Left ventricle myocardium superior (tissue), 1 donor: ENCODE results near the gene DPYD. TPM values are rescaled to one million over a fixed set of nuclear protein-coding genes. Genes with fewer than 3 reads are reported as not detected.
A peak's percentile ranks its signal among the peaks of the same experiment; 100 is the strongest.

Source experiments
- ATAC-seq: fragments of 200-7000 bp; cut with Tn5 transposase; one replicate; pipeline ENCODE4 v1.9.1; 2020; ENCODE audit warnings: mild to moderate bottlenecking, moderate library complexity
- DNase-seq: peaks from one replicate; pipeline ENCODE4 v3.0.0-alpha.2; 2020
- intact Hi-C: fragments of 100-400 bp; cut with micrococcal nuclease; formaldehyde crosslinking; loops from one replicate; pipeline ENCODE4 v1.11.0; 2022
- total RNA-seq: library from RNA; stranded (reverse); fragmentation: NEBNext Ultra II Directional; extraction: Animal tissue kit (Norgen Biotek cat#: 25700); gene quantifications from one replicate; pipeline ENCODE4 v1.2.1, GENCODE V29; 2021
- donor health status: DM: no; HTN: yes; CAD: no; lungs with severe emphysema.

DPYD gene
- total RNA-seq, 1 donor from 2014 or later: 11.6 TPM

- DNase-seq: no peak
- ATAC-seq: no peak
- intact Hi-C loops: no loop called here
These were observed 710.5 kb downstream of the DPYD start for GRCh38 chr1:97210307-97210706.

- ATAC-seq: no peak
- intact Hi-C loops: no loop called here
- no peak for DNase-seq
These were observed 711.4 kb downstream of the DPYD start for GRCh38 chr1:97209381-97209957.

GRCh38 chr1:97207868-97208267, 713.0 kb downstream of the DPYD start:
- ATAC-seq (no peak), DNase-seq (no peak)
- intact Hi-C loops: no loop called here

GRCh38 chr1:97204468-97204867, 716.4 kb downstream of the DPYD start:
- no peak for DNase-seq
- intact Hi-C loops: no loop called here
- ATAC-seq: no peak

- intact Hi-C loops: no loop called here
- no peak for DNase-seq
- ATAC-seq: no peak
These were observed 718.1 kb downstream of the DPYD start for GRCh38 chr1:97202481-97203380.

GRCh38 chr1:97201641-97202040, 719.2 kb downstream of the DPYD start:
- intact Hi-C loops: no loop called here
- ATAC-seq: no peak
- DNase-seq: no peak

GRCh38 chr1:97200595-97200994, 720.2 kb downstream of the DPYD start:
- no peak for ATAC-seq
- intact Hi-C loops: no loop called here

GRCh38 chr1:97196825-97197516, 723.9 kb downstream of the DPYD start:
- intact Hi-C loops: no loop called here
- no peak for ATAC-seq
- no peak for DNase-seq

More at GRCh38 chr1:97200595-97200994, 720.2 kb downstream of the DPYD start:
- DNase-seq: peak; percentile 6

- ATAC-seq (no peak), DNase-seq (no peak)
- intact Hi-C loops: no loop called here
These were observed 727.8 kb downstream of the DPYD start for GRCh38 chr1:97192872-97193572.

- intact Hi-C loops: no loop called here
- ATAC-seq: no peak
- no peak for DNase-seq
These were observed 730.5 kb downstream of the DPYD start for GRCh38 chr1:97190326-97190725.

GRCh38 chr1:97186381-97186780, 734.5 kb downstream of the DPYD start:
- DNase-seq (no peak), ATAC-seq (no peak)
- intact Hi-C loops: no loop called here

- ATAC-seq (no peak), DNase-seq (no peak)
- intact Hi-C loops: no loop called here
These were observed 746.7 kb downstream of the DPYD start for GRCh38 chr1:97174039-97174704.

- intact Hi-C loops: no loop called here
- DNase-seq (no peak), ATAC-seq (no peak)
These were observed 750.5 kb downstream of the DPYD start for GRCh38 chr1:97170300-97170699.

- ATAC-seq: no peak
- DNase-seq: no peak
- intact Hi-C loops: no loop called here
These were observed 752.8 kb downstream of the DPYD start for GRCh38 chr1:97168056-97168455.

GRCh38 chr1:97167246-97167645, 753.6 kb downstream of the DPYD start:
- DNase-seq: no peak
- intact Hi-C loops: no loop called here
- no peak for ATAC-seq

- DNase-seq: no peak
- intact Hi-C loops: no loop called here
These were observed 754.2 kb downstream of the DPYD start for GRCh38 chr1:97166626-97167025.

GRCh38 chr1:97164276-97164639, 756.6 kb downstream of the DPYD start:
- intact Hi-C loops: no loop called here
- no peak for ATAC-seq

More at GRCh38 chr1:97166626-97167025, 754.2 kb downstream of the DPYD start:
- ATAC-seq: no peak

GRCh38 chr1:97163591-97164275, 757.1 kb downstream of the DPYD start:
- ATAC-seq (no peak), DNase-seq (no peak)
- intact Hi-C loops: no loop called here

More at GRCh38 chr1:97164276-97164639, 756.6 kb downstream of the DPYD start:
- no peak for DNase-seq
